ENCODE data around the gene DNAJC22.

The DNAJC22 gene

GRCh38 chr12:49389387-49389703, 42.7 kb downstream of the DNAJC22 start:
- no peaks in the 10 kb centered on the region for H3F3A ChIP-seq (ENCODE audit: insufficient read depth)
- no peaks in the 10 kb centered on the region for H3K36me3 ChIP-seq (ENCODE audit: low read length)
- H4K20me1 ChIP-seq (ENCODE audit: low read depth, low read length) = no peaks in the 10 kb centered on the region
- H3K9me2 ChIP-seq (replicated peaks; ENCODE audit: insufficient read depth, low read length) = no peaks in the 10 kb centered on the region
- H3K27ac ChIP-seq (ENCODE audit: low read depth, low read length) = no peak overlapping the region
- H3K9me3 ChIP-seq (ENCODE audit: insufficient read depth, low read length) = no peaks in the 10 kb centered on the region
- no peak for TF ChIP-seq CTCF (IDR thresholded peaks at IDR 0.05; ENCODE audit: insufficient read depth, low read length, poor library complexity, severe bottlenecking)
- no peak for TF ChIP-seq EZH2phosphoT487 (conservative IDR thresholded peaks at IDR 0.05; ENCODE audit: low read length)
- no peak overlapping the region for H3K9ac ChIP-seq (ENCODE audit: low read length)
- no peak overlapping the region for H3K4me2 ChIP-seq (ENCODE audit: low read depth, low read length, poor library complexity, severe bottlenecking)
- no peak overlapping the region for H2AFZ ChIP-seq (ENCODE audit: low read depth, low read length, severe bottlenecking)
- no peak overlapping the region for H3K4me3 ChIP-seq (ENCODE audit: insufficient read depth, low read length, poor library complexity, severe bottlenecking)
- no peaks in the 10 kb centered on the region for H3K27me3 ChIP-seq (ENCODE audit: low read length)
- H3K79me2 ChIP-seq (ENCODE audit: insufficient read depth, low read length) = peaks cover 68% of the 10 kb centered on the region

- no peaks in the 10 kb centered on the region for H3K27me3 ChIP-seq (ENCODE audit: low read length)
- H3F3A ChIP-seq (ENCODE audit: insufficient read depth) = no peaks in the 10 kb centered on the region
- no peaks in the 10 kb centered on the region; the same call in 1 of the 2 replicates for H4K20me1 ChIP-seq (ENCODE audit: low read depth, low read length)
- H3K9me3 ChIP-seq (ENCODE audit: insufficient read depth, low read length) = no peaks in the 10 kb centered on the region
- no peaks in the 10 kb centered on the region for H3K9me2 ChIP-seq (replicated peaks; ENCODE audit: insufficient read depth, low read length)
- peaks cover 51% of the 10 kb centered on the region for H3K79me2 ChIP-seq (ENCODE audit: insufficient read depth, low read length)
- no peak for TF ChIP-seq CTCF (IDR thresholded peaks at IDR 0.05; ENCODE audit: insufficient read depth, low read length, poor library complexity, severe bottlenecking)
- TF ChIP-seq EZH2phosphoT487 (conservative IDR thresholded peaks at IDR 0.05; ENCODE audit: low read length) = no peak
- no peak overlapping the region for H2AFZ ChIP-seq (ENCODE audit: low read depth, low read length, severe bottlenecking)
- H3K4me3 ChIP-seq (ENCODE audit: insufficient read depth, low read length, poor library complexity, severe bottlenecking) = no peak overlapping the region
- no peaks in the 10 kb centered on the region for H3K36me3 ChIP-seq (ENCODE audit: low read length)
- no peak overlapping the region for H3K27ac ChIP-seq (ENCODE audit: low read depth, low read length)
- no peak overlapping the region for H3K9ac ChIP-seq (ENCODE audit: low read length)
- H3K4me2 ChIP-seq (ENCODE audit: low read depth, low read length, poor library complexity, severe bottlenecking) = no peak overlapping the region
These were observed 50.3 kb downstream of the DNAJC22 start for GRCh38 chr12:49397000-49397399.

- Histone ChIP-seq H4K20me1 (ENCODE audit: low read depth, low read length) (no peaks in the 10 kb centered on the region; the same call in 1 of the 2 replicates), H3K27me3 (ENCODE audit: low read length) (no peaks in the 10 kb centered on the region), H3K27ac (ENCODE audit: low read depth, low read length) (no peak overlapping the region), H3K79me2 (ENCODE audit: insufficient read depth, low read length) (peaks cover 63% of the 10 kb centered on the region), H3K9me3 (ENCODE audit: insufficient read depth, low read length) (no peaks in the 10 kb centered on the region), H3K4me3 (ENCODE audit: insufficient read depth, low read length, poor library complexity, severe bottlenecking) (no peak overlapping the region), H3K4me2 (ENCODE audit: low read depth, low read length, poor library complexity, severe bottlenecking) (no peak overlapping the region), H3K36me3 (ENCODE audit: low read length) (no peaks in the 10 kb centered on the region), H3K9me2 (replicated peaks; ENCODE audit: insufficient read depth, low read length) (no peaks in the 10 kb centered on the region), H2AFZ (ENCODE audit: low read depth, low read length, severe bottlenecking) (no peak overlapping the region), H3F3A (ENCODE audit: insufficient read depth) (peaks cover 4% of the 10 kb centered on the region; the same call in 1 of the 2 replicates), H3K9ac (ENCODE audit: low read length) (no peak overlapping the region)
- TF ChIP-seq EZH2phosphoT487 (conservative IDR thresholded peaks at IDR 0.05; ENCODE audit: low read length) = no peak
These were observed 53.6 kb downstream of the DNAJC22 start for GRCh38 chr12:49400304-49400703.
